Measurements from ENCODE around the gene PKP1.

PKP1 gene

GRCh38 chr1:201307231-201307630 lies 23.9 kb downstream of the PKP1 start:
- no peak for TF ChIP-seq CTCF (IDR thresholded peaks at IDR 0.05; ENCODE audit: insufficient read depth, low read length, missing control alignments)
- H3K4me3 ChIP-seq (ENCODE audit: low read depth, low read length): no peak overlapping the region
- POLR2A ChIA-PET: no interaction called here
- DNase-seq (ENCODE audit: low read depth, low spot score): no peak
- CTCF ChIA-PET: interaction anchor here (1.2 kb wide), 1 partner anchor 35 kb away, joined by 3 read pairs; no protein-coding TSS in a partner anchor

GRCh38 chr1:201307760-201308499 lies 24.6 kb downstream of the PKP1 start:
- no peak for DNase-seq (ENCODE audit: low read depth, low spot score)
- TF ChIP-seq CTCF (IDR thresholded peaks at IDR 0.05; ENCODE audit: insufficient read depth, low read length, missing control alignments): no peak
- CTCF ChIA-PET: interaction anchor here (0.6 to 1.6 kb wide), 2 partner anchors 9 to 53 kb away, joined by 3 to 4 read pairs; no protein-coding TSS in a partner anchor
- POLR2A ChIA-PET: interaction anchor here (0.5 kb wide), 1 partner anchor 31 kb away, joined by 3 read pairs; no protein-coding TSS in a partner anchor
- H3K4me3 ChIP-seq (ENCODE audit: low read depth, low read length): no peak overlapping the region

- no peak for DNase-seq (ENCODE audit: low read depth, low spot score)
- ChIA-PET CTCF (interaction anchor here (0.9 to 1.6 kb wide), 3 partner anchors 9 to 55 kb away, joined by 3 to 4 read pairs (median 4); no protein-coding TSS in a partner anchor), POLR2A (no interaction called here)
- TF ChIP-seq CTCF (IDR thresholded peaks at IDR 0.05; ENCODE audit: insufficient read depth, low read length, missing control alignments): no peak
- no peak overlapping the region for H3K4me3 ChIP-seq (ENCODE audit: low read depth, low read length)
These were observed 26.1 kb downstream of the PKP1 start for GRCh38 chr1:201309416-201309815.

GRCh38 chr1:201310251-201310985 lies 27.1 kb downstream of the PKP1 start:
- ChIA-PET CTCF (interaction anchor here (1.0 to 1.9 kb wide), 3 partner anchors 51 to 98 kb away, joined by 3 to 12 read pairs (median 10); no protein-coding TSS in a partner anchor), POLR2A (no interaction called here)
- H3K4me3 ChIP-seq (ENCODE audit: low read depth, low read length): no peak overlapping the region
- no peak for DNase-seq (ENCODE audit: low read depth, low spot score)
- TF ChIP-seq CTCF (IDR thresholded peaks at IDR 0.05; ENCODE audit: insufficient read depth, low read length, missing control alignments): no peak

GRCh38 chr1:201310986-201311355 lies 27.7 kb downstream of the PKP1 start:
- H3K4me3 ChIP-seq (ENCODE audit: low read depth, low read length): no peak overlapping the region
- CTCF ChIA-PET: interaction anchor here (1.0 to 10.2 kb wide), 4 partner anchors 37 to 98 kb away, joined by 3 to 73 read pairs (median 11); no protein-coding TSS in a partner anchor
- DNase-seq (ENCODE audit: low read depth, low spot score): no peak
- no peak for TF ChIP-seq CTCF (IDR thresholded peaks at IDR 0.05; ENCODE audit: insufficient read depth, low read length, missing control alignments)
- POLR2A ChIA-PET: no interaction called here

Data from AG04449 (cell line).